Thoracic aorta (tissue), 2 donors: ENCODE measurements around the gene PDE4D. TPM values are rescaled to one million over a fixed set of nuclear protein-coding genes. Genes with fewer than 3 reads are reported as not detected.

Experiments used
- ATAC-seq: fragments of 150-250 bp; one replicate; pipeline ENCODE4 v1.8.0; 2017; ENCODE audit warnings: low read depth; ENCODE audit not compliant: insufficient number of reproducible peaks, low FRiP score
- DNase-seq: peaks from one replicate; pipeline ENCODE4 v3.0.0-alpha.2; 2020; ENCODE audit warnings: low spot score
- H3K27ac ChIP-seq, 2 donors: fragments of 200-600 bp; sonication (generic); 1 replicate in 1 of 2; 2 replicates in 1 of 2; pipeline ENCODE4 v1.5.1; 2016; ENCODE audit warnings: mild to moderate bottlenecking in 2 of 2, moderate library complexity in 2 of 2
- H3K27me3 ChIP-seq: fragments of 200-600 bp; sonication (generic); replicated peaks from 2 replicates; pipeline ENCODE4 v1.6.0; 2016; ENCODE audit warnings: mild to moderate bottlenecking; ENCODE audit not compliant: insufficient read depth
- H3K36me3 ChIP-seq: fragments of 200-600 bp; sonication (generic); one replicate; pipeline ENCODE4 v1.5.1; 2016
- H3K4me1 ChIP-seq, 2 donors: fragments of 200-600 bp; sonication (generic); 1 replicate in 1 of 2; 2 replicates in 1 of 2; pipeline versions ENCODE4 v1.5.1 to v1.6.0; 2016; ENCODE audit warnings: low read depth in 2 of 2, mild to moderate bottlenecking in 1 of 2; ENCODE audit not compliant: control insufficient read depth in 1 of 2
- H3K4me3 ChIP-seq: fragments of 200-600 bp; sonication (generic); 2 replicates; pipeline ENCODE4 v1.5.1; 2016; ENCODE audit warnings: mild to moderate bottlenecking
- H3K9me3 ChIP-seq: fragments of 200-600 bp; sonication (generic); 2 replicates; pipeline ENCODE4 v1.5.1; 2016
- CTCF ChIP-seq: fragments of 200-600 bp; sonication (generic); IDR thresholded peaks from one replicate; pipeline ENCODE4 v1.5.1; 2019; ENCODE audit warnings: antibody characterized with exemption
- total RNA-seq, 2 donors: library from RNA; depleted of rRNA; stranded (reverse); fragments of >200 nt; gene quantifications; one replicate each; pipeline versions ENCODE4 v1.1.0 to v1.2.3, GENCODE V29; 2016

The PDE4D gene
- total RNA-seq, 2 donors from 2014 or later = 34.0 to 85.8 TPM

GRCh38 chr5:59652449-59652848 lies 241.1 kb downstream of the PDE4D start:
- Histone ChIP-seq H3K36me3 (no peaks in the 10 kb centered on the region), H3K4me3 (no peak overlapping the region), H3K4me1 (peaks cover 8 to 14% of the 10 kb centered on the region in 2 donors), H3K9me3 (no peaks in the 10 kb centered on the region), H3K27ac (no peak overlapping the region), H3K27me3 (no peaks in the 10 kb centered on the region)
- no peak for TF ChIP-seq CTCF
- ATAC-seq = no peak
- no peak for DNase-seq

- ATAC-seq = no peak
- Histone ChIP-seq H3K4me1 (peaks cover 8 to 14% of the 10 kb centered on the region in 2 donors), H3K9me3 (no peaks in the 10 kb centered on the region), H3K27ac (no peak overlapping the region), H3K27me3 (no peaks in the 10 kb centered on the region), H3K4me3 (no peak overlapping the region), H3K36me3 (no peaks in the 10 kb centered on the region)
- no peak for TF ChIP-seq CTCF
- no peak for DNase-seq
Observed at GRCh38 chr5:59648949-59649921, 244.3 kb downstream of the PDE4D start.

- TF ChIP-seq CTCF = no peak
- H3K9me3 ChIP-seq = no peaks in the 10 kb centered on the region
- ATAC-seq = no peak
Observed at GRCh38 chr5:59648038-59648831, 245.3 kb downstream of the PDE4D start.

GRCh38 chr5:59645380-59645779 lies 248.1 kb downstream of the PDE4D start:
- TF ChIP-seq CTCF = no peak
- ATAC-seq (no peak), DNase-seq (no peak)
- Histone ChIP-seq H3K36me3 (no peaks in the 10 kb centered on the region), H3K27ac (no peak overlapping the region), H3K27me3 (no peaks in the 10 kb centered on the region), H3K4me1 (peaks cover 8 to 14% of the 10 kb centered on the region in 2 donors), H3K4me3 (no peak overlapping the region), H3K9me3 (no peaks in the 10 kb centered on the region)

More at GRCh38 chr5:59648038-59648831, 245.3 kb downstream of the PDE4D start:
- Histone ChIP-seq H3K27me3 (no peaks in the 10 kb centered on the region), H3K36me3 (no peaks in the 10 kb centered on the region), H3K4me1 (peaks cover 8 to 14% of the 10 kb centered on the region in 2 donors), H3K27ac (no peak overlapping the region), H3K4me3 (no peak overlapping the region)
- no peak for DNase-seq

- Histone ChIP-seq H3K36me3 (no peaks in the 10 kb centered on the region), H3K9me3 (no peaks in the 10 kb centered on the region), H3K27ac (no peak overlapping the region), H3K4me3 (no peak overlapping the region), H3K4me1 (peaks cover 0 to 4% of the 10 kb centered on the region in 2 donors), H3K27me3 (no peaks in the 10 kb centered on the region)
- no peak for TF ChIP-seq CTCF
- DNase-seq (no peak), ATAC-seq (no peak)
Observed at GRCh38 chr5:59640411-59640810, 253.1 kb downstream of the PDE4D start.
